ENCODE measurements around the gene FAHD2A. TPM values are rescaled to one million over a fixed set of nuclear protein-coding genes. Genes with fewer than 3 reads are reported as not detected.
"Not testable (repeated sequence)": the region's sequence is repeated elsewhere in the genome, so short reads cannot be mapped to it uniquely, and the experiment has no call there.

The FAHD2A gene, protein sequence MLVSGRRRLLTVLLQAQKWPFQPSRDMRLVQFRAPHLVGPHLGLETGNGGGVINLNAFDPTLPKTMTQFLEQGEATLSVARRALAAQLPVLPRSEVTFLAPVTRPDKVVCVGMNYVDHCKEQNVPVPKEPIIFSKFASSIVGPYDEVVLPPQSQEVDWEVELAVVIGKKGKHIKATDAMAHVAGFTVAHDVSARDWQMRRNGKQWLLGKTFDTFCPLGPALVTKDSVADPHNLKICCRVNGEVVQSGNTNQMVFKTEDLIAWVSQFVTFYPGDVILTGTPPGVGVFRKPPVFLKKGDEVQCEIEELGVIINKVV
- total RNA-seq (24.1 TPM), polyA plus RNA-seq (10 to 100 TPM in 3 of 4 donors, 1 to 10 TPM in 1; 9.1 to 23.6 (median 15.0) TPM)

GRCh38 chr2:95402370-95403203 is at the start of gene FAHD2A:
Gene FAHD2A, plus strand, starts transcription at chr2:95402708. Its CDS starts 2,851 bp downstream, at chr2:95405559.
- DNase-seq (peak; percentile 89 to 93 (median 91)), ATAC-seq (ENCODE audit: low read depth in 2 of 2) (peak; percentile 92)
- Histone ChIP-seq H3K36me3 (ENCODE audit: control insufficient read depth, insufficient read depth, low read length) (peaks cover under 1% of the 10 kb centered on the region), H3K27ac (ENCODE audit: insufficient read depth, low read length, poor library complexity, severe bottlenecking) (peak within 1 kb of the TSS; percentile 65), H3K4me3 (ENCODE audit: low read depth, low read length) (peak within 1 kb of the TSS; percentile 84), H3K4me1 (ENCODE audit: control insufficient read depth, insufficient read depth, low read length, poor library complexity, severe bottlenecking) (peaks cover 19% of the 10 kb centered on the region), H3K9me3 (ENCODE audit: control insufficient read depth in 2 of 2, low read length in 2 of 2) (no peaks in the 10 kb centered on the region), H3K27me3 (ENCODE audit: control insufficient read depth, insufficient read depth, low read length) (no peaks in the 10 kb centered on the region)
- peaks cover 12 to 36% (median 24%) of the 10 kb centered on the region in 4 donors for H3K4me1 Mint-ChIP-seq
- peaks cover 3% of the 10 kb centered on the region for H3K36me3 Mint-ChIP-seq
- H3K27me3 Mint-ChIP-seq: no peaks in the 10 kb centered on the region
- H3K4me3 Mint-ChIP-seq: peak within 1 kb of the TSS; percentile 95 to 99 (median 98)
- no peaks in the 10 kb centered on the region for H3K9me3 Mint-ChIP-seq
- peak within 1 kb of the TSS; percentile 93 to 97 (median 97) for H3K27ac Mint-ChIP-seq

DNA sequence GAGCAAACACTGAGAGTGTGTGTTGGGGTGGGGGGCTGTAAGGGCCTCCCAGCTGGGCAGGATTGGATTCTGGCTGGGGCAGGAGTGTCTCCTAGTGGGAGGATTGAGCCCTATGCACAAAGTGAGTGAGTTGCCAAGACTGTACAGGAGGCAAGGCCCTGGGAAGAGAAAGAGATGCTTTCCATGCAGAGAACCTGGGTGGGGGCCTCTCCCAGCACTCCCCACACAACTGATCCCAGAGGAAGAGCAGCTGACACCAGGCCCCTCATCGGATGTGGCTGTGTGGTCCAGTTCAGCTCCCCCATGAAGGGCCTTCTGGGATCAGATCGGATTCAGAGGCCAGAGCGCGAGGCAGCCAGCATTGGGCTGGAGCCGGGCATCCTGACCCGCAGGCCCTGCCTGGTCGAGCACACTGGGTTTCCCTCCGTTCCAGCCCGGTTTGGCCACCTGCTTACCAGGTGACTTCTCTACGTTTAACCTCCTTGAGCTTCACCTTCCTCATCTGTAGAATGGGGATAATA is 49.4 kb upstream of the FAHD2A start:
- no peaks in the 10 kb centered on the region for H3K36me3 ChIP-seq (ENCODE audit: control insufficient read depth, insufficient read depth, low read length)
- no peaks in the 10 kb centered on the region for H3K9me3 ChIP-seq (ENCODE audit: control insufficient read depth in 2 of 2, low read length in 2 of 2)
- Mint-ChIP-seq H3K27ac (no peak overlapping the region), H3K36me3 (no peaks in the 10 kb centered on the region), H3K4me1 (no peaks in the 10 kb centered on the region), H3K27me3 (peaks cover 18% of the 10 kb centered on the region), H3K9me3 (no peaks in the 10 kb centered on the region), H3K4me3 (no peak overlapping the region)
- no peaks in the 10 kb centered on the region for H3K4me1 ChIP-seq (ENCODE audit: control insufficient read depth, insufficient read depth, low read length, poor library complexity, severe bottlenecking)
- peaks cover 2% of the 10 kb centered on the region for H3K27me3 ChIP-seq (ENCODE audit: control insufficient read depth, insufficient read depth, low read length)
- H3K4me3 ChIP-seq (ENCODE audit: low read depth, low read length): no peak overlapping the region
- no peak for DNase-seq
- no peak for ATAC-seq (ENCODE audit: low read depth in 2 of 2)
- no peak overlapping the region for H3K27ac ChIP-seq (ENCODE audit: insufficient read depth, low read length, poor library complexity, severe bottlenecking)

- Mint-ChIP-seq H3K27ac (no peak overlapping the region), H3K36me3 (no peaks in the 10 kb centered on the region), H3K4me1 (no peaks in the 10 kb centered on the region), H3K9me3 (no peaks in the 10 kb centered on the region), H3K27me3 (peaks cover 13% of the 10 kb centered on the region), H3K4me3 (no peak overlapping the region)
- H3K9me3 ChIP-seq (ENCODE audit: control insufficient read depth in 2 of 2, low read length in 2 of 2): no peaks in the 10 kb centered on the region
- no peak overlapping the region for H3K4me3 ChIP-seq (ENCODE audit: low read depth, low read length)
- H3K27ac ChIP-seq (ENCODE audit: insufficient read depth, low read length, poor library complexity, severe bottlenecking): no peak overlapping the region
- peaks cover 2% of the 10 kb centered on the region for H3K27me3 ChIP-seq (ENCODE audit: control insufficient read depth, insufficient read depth, low read length)
- no peaks in the 10 kb centered on the region for H3K4me1 ChIP-seq (ENCODE audit: control insufficient read depth, insufficient read depth, low read length, poor library complexity, severe bottlenecking)
- no peak for DNase-seq
- no peaks in the 10 kb centered on the region for H3K36me3 ChIP-seq (ENCODE audit: control insufficient read depth, insufficient read depth, low read length)
- peak in 1 of 2 donors; percentile 11 for ATAC-seq (ENCODE audit: low read depth in 2 of 2)
Measured at GRCh38 chr2:95353613-95354468, 48.7 kb upstream of the FAHD2A start.

DNA sequence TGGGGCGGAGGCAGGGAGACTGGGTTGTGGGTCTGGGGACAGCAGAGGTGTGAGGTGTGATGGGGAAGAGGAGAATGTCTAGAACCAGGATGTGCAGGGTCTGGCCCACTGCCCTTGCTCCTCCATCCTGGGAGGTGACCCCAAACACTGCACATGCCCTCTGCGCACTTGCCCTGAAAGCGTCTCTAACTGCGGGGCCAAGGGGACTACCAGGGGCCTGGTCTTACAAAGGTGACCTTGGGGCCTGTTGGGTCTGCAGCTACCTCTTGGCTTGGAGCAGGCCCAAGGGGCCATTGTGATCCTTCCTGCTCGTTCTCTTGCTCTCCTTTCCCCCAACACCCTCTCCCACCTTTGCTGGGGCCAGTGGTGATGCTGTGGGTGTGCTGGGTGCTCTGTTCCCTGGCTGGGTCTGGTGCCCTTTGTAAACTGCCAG is 48.0 kb upstream of the FAHD2A start:
- Histone ChIP-seq H3K36me3 (ENCODE audit: control insufficient read depth, insufficient read depth, low read length) (no peaks in the 10 kb centered on the region), H3K27me3 (ENCODE audit: control insufficient read depth, insufficient read depth, low read length) (peaks cover 2% of the 10 kb centered on the region), H3K9me3 (ENCODE audit: control insufficient read depth in 2 of 2, low read length in 2 of 2) (no peaks in the 10 kb centered on the region), H3K4me1 (ENCODE audit: control insufficient read depth, insufficient read depth, low read length, poor library complexity, severe bottlenecking) (no peaks in the 10 kb centered on the region), H3K27ac (ENCODE audit: insufficient read depth, low read length, poor library complexity, severe bottlenecking) (no peak overlapping the region), H3K4me3 (ENCODE audit: low read depth, low read length) (no peak overlapping the region)
- Mint-ChIP-seq H3K4me3 (no peak overlapping the region), H3K27ac (no peak overlapping the region), H3K9me3 (no peaks in the 10 kb centered on the region), H3K27me3 (peaks cover 7% of the 10 kb centered on the region), H3K36me3 (no peaks in the 10 kb centered on the region), H3K4me1 (no peaks in the 10 kb centered on the region)
- no peak for ATAC-seq (ENCODE audit: low read depth in 2 of 2)
- no peak for DNase-seq

GRCh38 chr2:95354925-95355324 is 47.6 kb upstream of the FAHD2A start:
- Mint-ChIP-seq H3K9me3 (no peaks in the 10 kb centered on the region), H3K4me3 (no peak overlapping the region), H3K27ac (no peak overlapping the region), H3K4me1 (no peaks in the 10 kb centered on the region), H3K36me3 (no peaks in the 10 kb centered on the region), H3K27me3 (peaks cover 4% of the 10 kb centered on the region)
- ATAC-seq (ENCODE audit: low read depth in 2 of 2) (no peak), DNase-seq (no peak)
- H3K36me3 ChIP-seq (ENCODE audit: control insufficient read depth, insufficient read depth, low read length): no peaks in the 10 kb centered on the region
- peaks cover 2% of the 10 kb centered on the region for H3K27me3 ChIP-seq (ENCODE audit: control insufficient read depth, insufficient read depth, low read length)
- H3K4me1 ChIP-seq (ENCODE audit: control insufficient read depth, insufficient read depth, low read length, poor library complexity, severe bottlenecking): no peaks in the 10 kb centered on the region
- no peaks in the 10 kb centered on the region for H3K9me3 ChIP-seq (ENCODE audit: control insufficient read depth in 2 of 2, low read length in 2 of 2)
- H3K27ac ChIP-seq (ENCODE audit: insufficient read depth, low read length, poor library complexity, severe bottlenecking): no peak overlapping the region
- H3K4me3 ChIP-seq (ENCODE audit: low read depth, low read length): no peak overlapping the region

DNA sequence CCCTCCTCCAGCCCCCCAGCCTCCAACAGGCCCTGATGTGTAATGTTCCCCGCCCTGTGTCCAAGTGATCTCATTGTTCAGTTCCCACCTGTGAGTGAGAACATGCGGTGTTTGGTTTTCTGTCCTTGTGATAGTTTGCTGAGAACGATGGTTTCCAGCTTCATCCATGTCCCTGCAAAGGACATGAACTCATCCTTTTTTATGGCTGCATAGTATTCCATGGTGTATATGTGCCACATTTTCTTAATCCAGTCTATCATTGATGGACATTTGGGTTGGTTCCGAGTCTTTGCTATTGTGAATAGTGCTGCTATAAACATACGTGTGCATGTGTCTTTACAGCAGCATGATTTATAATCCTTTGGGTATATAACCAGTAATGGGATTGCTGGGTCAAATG is 47.0 kb upstream of the FAHD2A start:
- H3K4me3 ChIP-seq (ENCODE audit: low read depth, low read length); H3K27ac ChIP-seq (ENCODE audit: insufficient read depth, low read length, poor library complexity, severe bottlenecking); H3K36me3 Mint-ChIP-seq; H3K9me3 Mint-ChIP-seq; H3K36me3 ChIP-seq (ENCODE audit: control insufficient read depth, insufficient read depth, low read length); H3K4me1 ChIP-seq (ENCODE audit: control insufficient read depth, insufficient read depth, low read length, poor library complexity, severe bottlenecking); ATAC-seq (ENCODE audit: low read depth in 2 of 2); H3K9me3 ChIP-seq (ENCODE audit: control insufficient read depth in 2 of 2, low read length in 2 of 2); H3K27me3 Mint-ChIP-seq; H3K27ac Mint-ChIP-seq; H3K4me3 Mint-ChIP-seq; H3K27me3 ChIP-seq (ENCODE audit: control insufficient read depth, insufficient read depth, low read length); DNase-seq; H3K4me1 Mint-ChIP-seq: not testable (repeated sequence)
